ENCODE data around the gene LYRM4. TPM values are rescaled to one million over a fixed set of nuclear protein-coding genes. Genes with fewer than 3 reads are reported as not detected.

LYRM4 gene
- total RNA-seq, 1 experiment from 2014 or later = 44.3 TPM

- WGBS (ENCODE audit: extremely low coverage, insufficient read length, low lambda C conversion rate) = no CpG with 5 or more reads among the region's 10 CpGs
- Histone ChIP-seq H3K79me1 (ENCODE audit: insufficient read depth, low read depth, low read length, poor library complexity, severe bottlenecking) (no peaks in the 10 kb centered on the region), H4K91ac (ENCODE audit: insufficient read length, low read depth, low read length) (no peak overlapping the region), H3K4me2 (ENCODE audit: insufficient read depth, insufficient read length, low read length) (no peak overlapping the region), H3K4ac (ENCODE audit: low read depth, low read length) (no peak overlapping the region), H4K20me1 (ENCODE audit: control insufficient read depth, insufficient read depth, insufficient read length) (no peaks in the 10 kb centered on the region), H4K5ac (ENCODE audit: insufficient read length, low read depth, low read length) (no peak overlapping the region), H3K56ac (ENCODE audit: insufficient read length, low read depth, low read length) (no peak overlapping the region), H3K23me2 (ENCODE audit: insufficient read length, low read depth, low read length, poor library complexity, severe bottlenecking) (peaks cover 4% of the 10 kb centered on the region), H3K14ac (ENCODE audit: insufficient read depth, low read length) (no peak overlapping the region), H2BK120ac (ENCODE audit: low read depth, low read length, poor library complexity, severe bottlenecking) (no peak overlapping the region), H2BK5ac (ENCODE audit: insufficient read length, low read length) (no peak overlapping the region), H2BK15ac (ENCODE audit: low read depth, low read length) (no peak overlapping the region), H3K9ac (ENCODE audit: extremely low read depth, insufficient read length, low read length) (no peak overlapping the region), H3K23ac (ENCODE audit: insufficient read length, low read depth, low read length) (no peak overlapping the region), H3K27ac (ENCODE audit: insufficient read length, low read depth, low read length) (no peak overlapping the region), H2AFZ (ENCODE audit: low read length) (no peak overlapping the region), H3T11ph (ENCODE audit: low read length) (no peak overlapping the region), H2BK12ac (ENCODE audit: insufficient read length, low read depth, low read length) (no peak overlapping the region), H4K8ac (replicated peaks; ENCODE audit: insufficient read length, low read depth, low read length) (no peak overlapping the region), H3K9me3 (ENCODE audit: control insufficient read depth, low read depth, low read length) (no peaks in the 10 kb centered on the region), H3K18ac (ENCODE audit: insufficient read length, low read depth, low read length) (no peak overlapping the region), H3K27me3 (ENCODE audit: insufficient read depth, low read length) (no peaks in the 10 kb centered on the region), H3K79me2 (ENCODE audit: insufficient read depth, low read length) (no peaks in the 10 kb centered on the region), H2AK5ac (ENCODE audit: insufficient read length, low read length) (no peak overlapping the region), H3K4me1 (ENCODE audit: insufficient read depth, low read length) (no peaks in the 10 kb centered on the region), H2BK20ac (ENCODE audit: low read depth, low read length, poor library complexity, severe bottlenecking) (no peak overlapping the region)
- H3K27ac Mint-ChIP-seq = no peak overlapping the region
- H3K4me1 Mint-ChIP-seq = peaks cover 0 to 4% of the 10 kb centered on the region in 2 experiments; a peak in 2 of 4 replicates
- no peak for TF ChIP-seq CTCF (conservative IDR thresholded peaks at IDR 0.05)
- H3K27me3 Mint-ChIP-seq (ENCODE audit: low read depth) = no peaks in the 10 kb centered on the region
- H3K4me3 Mint-ChIP-seq = no peak overlapping the region
- peaks cover 5 to 6% (median 6%) of the 10 kb centered on the region in 3 experiments; a peak in 3 of 7 replicates for H3K36me3 Mint-ChIP-seq (ENCODE audit: insufficient read depth in 1 of 3, low read depth in 3 of 3)
- DNase-seq = no peak
- no peaks in the 10 kb centered on the region; a peak in 1 of 5 replicates for H3K9me3 Mint-ChIP-seq
Measured at GRCh38 chr6:5120011-5120410, 140.7 kb downstream of the LYRM4 start.

All from H9 (cell line).